HCEC 1CT (cell line): Measurements from ENCODE around the gene LCMT1.

Source experiments
- DNase-seq: peaks from one replicate; pipeline ENCODE4 v3.0.0-alpha.2; 2017

The LCMT1 gene

GRCh38 chr16:25212636-25213035 lies 101.1 kb downstream of the LCMT1 start:
- DNase-seq, result no peak

- no peak for DNase-seq
Measured at GRCh38 chr16:25213709-25214397, 102.3 kb downstream of the LCMT1 start.

- no peak for DNase-seq
Measured at GRCh38 chr16:25217112-25217511, 105.6 kb downstream of the LCMT1 start.

- DNase-seq, result no peak
Measured at GRCh38 chr16:25217921-25218320, 106.4 kb downstream of the LCMT1 start.

GRCh38 chr16:25219070-25219737 lies 107.7 kb downstream of the LCMT1 start:
- DNase-seq, result no peak

- DNase-seq, result no peak
Measured at GRCh38 chr16:25222959-25223358, 111.4 kb downstream of the LCMT1 start.

GRCh38 chr16:25223964-25224363 lies 112.4 kb downstream of the LCMT1 start:
- no peak for DNase-seq

GRCh38 chr16:25224731-25225319 lies 113.3 kb downstream of the LCMT1 start:
- no peak for DNase-seq
